ENCODE measurements around the gene GSTA5. TPM values are rescaled to one million over a fixed set of nuclear protein-coding genes. Genes with fewer than 3 reads are reported as not detected.
A peak's percentile ranks its signal among the peaks of the same experiment; 100 is the strongest.
"Not testable (repeated sequence)": the region's sequence is repeated elsewhere in the genome, so short reads cannot be mapped to it uniquely, and the experiment has no call there.

GSTA5 gene
- total RNA-seq, 1 donor from 2014 or later: not detected

DNA sequence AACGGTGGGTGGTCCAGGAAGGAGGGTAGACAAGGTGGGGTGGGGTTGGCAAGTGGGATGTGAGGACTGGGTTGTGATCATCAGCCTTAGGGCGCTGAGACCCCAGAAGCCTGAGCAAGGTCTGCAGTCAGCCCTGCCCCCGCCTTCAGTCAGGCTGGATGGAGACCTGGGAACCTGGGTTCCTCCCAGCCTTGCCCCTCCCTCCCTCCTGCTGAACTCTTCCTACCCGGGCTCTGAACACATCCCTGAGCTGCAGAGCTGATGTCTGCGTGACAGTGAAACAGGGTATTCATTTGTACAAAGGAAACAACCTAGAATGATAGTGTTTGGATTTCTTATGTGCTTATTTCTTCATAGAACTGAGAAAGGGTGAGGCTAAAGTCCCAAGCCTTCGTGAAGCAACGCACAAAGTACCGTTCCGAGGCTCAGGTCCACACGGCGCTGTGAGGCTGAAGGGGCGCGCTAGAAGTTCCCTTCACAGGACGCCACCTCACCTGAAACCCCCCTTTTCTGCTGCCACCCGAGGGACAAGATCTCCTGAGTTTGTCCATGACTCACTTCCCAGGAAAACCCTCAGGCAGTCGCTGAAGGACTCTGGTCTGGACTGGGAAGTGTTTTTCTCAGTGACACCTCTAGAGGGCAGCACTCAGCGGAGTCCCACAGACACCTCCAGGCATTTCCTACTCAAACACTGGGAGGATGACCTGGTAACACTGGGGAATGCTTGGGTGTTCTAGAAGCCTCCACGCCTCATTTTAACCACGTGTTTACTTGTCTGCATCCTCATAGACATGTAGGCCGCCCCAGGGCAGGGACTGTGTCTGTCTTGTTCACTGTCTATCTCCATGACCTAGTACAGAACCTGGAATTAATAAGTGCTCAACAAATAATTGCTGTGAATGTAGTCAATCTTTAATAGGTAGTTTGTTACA, 1.2 kb downstream of the GSTA5 start:
- H3K27ac Mint-ChIP-seq: no peak overlapping the region
- TF ChIP-seq, protein P1, sequence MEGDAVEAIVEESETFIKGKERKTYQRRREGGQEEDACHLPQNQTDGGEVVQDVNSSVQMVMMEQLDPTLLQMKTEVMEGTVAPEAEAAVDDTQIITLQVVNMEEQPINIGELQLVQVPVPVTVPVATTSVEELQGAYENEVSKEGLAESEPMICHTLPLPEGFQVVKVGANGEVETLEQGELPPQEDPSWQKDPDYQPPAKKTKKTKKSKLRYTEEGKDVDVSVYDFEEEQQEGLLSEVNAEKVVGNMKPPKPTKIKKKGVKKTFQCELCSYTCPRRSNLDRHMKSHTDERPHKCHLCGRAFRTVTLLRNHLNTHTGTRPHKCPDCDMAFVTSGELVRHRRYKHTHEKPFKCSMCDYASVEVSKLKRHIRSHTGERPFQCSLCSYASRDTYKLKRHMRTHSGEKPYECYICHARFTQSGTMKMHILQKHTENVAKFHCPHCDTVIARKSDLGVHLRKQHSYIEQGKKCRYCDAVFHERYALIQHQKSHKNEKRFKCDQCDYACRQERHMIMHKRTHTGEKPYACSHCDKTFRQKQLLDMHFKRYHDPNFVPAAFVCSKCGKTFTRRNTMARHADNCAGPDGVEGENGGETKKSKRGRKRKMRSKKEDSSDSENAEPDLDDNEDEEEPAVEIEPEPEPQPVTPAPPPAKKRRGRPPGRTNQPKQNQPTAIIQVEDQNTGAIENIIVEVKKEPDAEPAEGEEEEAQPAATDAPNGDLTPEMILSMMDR (conservative IDR thresholded peaks at IDR 0.05): peak; percentile 82
- no peak for DNase-seq (ENCODE audit: extremely low spot score, unreplicated experiment)
- H3K9me3 Mint-ChIP-seq: no peaks in the 10 kb centered on the region
- H3K36me3 Mint-ChIP-seq: no peaks in the 10 kb centered on the region
- peaks cover 7% of the 10 kb centered on the region for H3K27me3 Mint-ChIP-seq
- no peaks in the 10 kb centered on the region for H3K4me1 Mint-ChIP-seq (ENCODE audit: unreplicated experiment)
- H3K4me3 Mint-ChIP-seq: no peak overlapping the region

DNA sequence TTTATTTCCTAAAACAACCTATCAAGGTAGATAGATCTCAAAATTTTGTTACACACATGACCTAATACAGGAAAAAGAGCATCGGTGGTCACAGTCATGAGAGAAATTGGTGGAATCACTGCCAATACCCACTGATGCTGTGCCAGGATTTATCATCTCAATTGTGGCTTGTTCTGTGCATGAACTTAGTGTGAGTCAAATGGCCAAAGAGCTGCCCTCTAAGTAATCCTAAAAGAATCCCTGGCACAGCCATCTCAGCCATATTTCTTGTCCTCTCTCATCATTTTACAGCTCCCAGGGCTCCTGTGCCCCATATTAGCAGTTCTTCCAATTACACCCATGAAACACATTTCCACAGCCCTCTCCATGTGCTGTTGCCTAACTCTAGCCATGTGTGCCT, 6.1 kb downstream of the GSTA5 start:
- no peak for DNase-seq (ENCODE audit: extremely low spot score, unreplicated experiment)
- TF ChIP-seq, protein P1 (conservative IDR thresholded peaks at IDR 0.05): no peak
- Mint-ChIP-seq H3K27me3 (peaks cover 7% of the 10 kb centered on the region), H3K27ac (no peak overlapping the region), H3K9me3 (no peaks in the 10 kb centered on the region), H3K4me3 (no peak overlapping the region), H3K36me3 (no peaks in the 10 kb centered on the region), H3K4me1 (ENCODE audit: unreplicated experiment) (no peaks in the 10 kb centered on the region)

DNA sequence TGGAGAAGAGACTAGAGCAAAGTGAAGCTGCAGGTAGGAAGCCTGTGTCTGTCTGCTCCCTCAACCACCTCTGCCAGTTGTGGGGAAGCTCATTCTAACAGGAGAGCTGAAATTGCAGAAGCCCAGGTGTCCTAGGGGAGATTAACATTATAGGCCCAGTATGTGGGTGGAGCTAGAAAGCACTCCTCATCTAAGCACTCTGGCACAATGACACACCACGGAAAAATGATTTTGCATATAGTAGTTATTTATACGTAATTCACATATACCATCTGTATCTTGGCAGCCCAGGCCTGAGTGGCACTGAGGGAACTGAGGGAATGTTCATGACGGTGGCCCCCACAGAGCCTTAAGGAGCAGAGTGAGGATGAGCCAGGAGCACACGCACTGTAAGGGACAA, 9.7 kb downstream of the GSTA5 start:
- not testable (repeated sequence) for H3K9me3 Mint-ChIP-seq; H3K36me3 Mint-ChIP-seq; H3K27me3 Mint-ChIP-seq; H3K4me3 Mint-ChIP-seq; DNase-seq (ENCODE audit: extremely low spot score, unreplicated experiment); H3K4me1 Mint-ChIP-seq (ENCODE audit: unreplicated experiment); H3K27ac Mint-ChIP-seq

DNA sequence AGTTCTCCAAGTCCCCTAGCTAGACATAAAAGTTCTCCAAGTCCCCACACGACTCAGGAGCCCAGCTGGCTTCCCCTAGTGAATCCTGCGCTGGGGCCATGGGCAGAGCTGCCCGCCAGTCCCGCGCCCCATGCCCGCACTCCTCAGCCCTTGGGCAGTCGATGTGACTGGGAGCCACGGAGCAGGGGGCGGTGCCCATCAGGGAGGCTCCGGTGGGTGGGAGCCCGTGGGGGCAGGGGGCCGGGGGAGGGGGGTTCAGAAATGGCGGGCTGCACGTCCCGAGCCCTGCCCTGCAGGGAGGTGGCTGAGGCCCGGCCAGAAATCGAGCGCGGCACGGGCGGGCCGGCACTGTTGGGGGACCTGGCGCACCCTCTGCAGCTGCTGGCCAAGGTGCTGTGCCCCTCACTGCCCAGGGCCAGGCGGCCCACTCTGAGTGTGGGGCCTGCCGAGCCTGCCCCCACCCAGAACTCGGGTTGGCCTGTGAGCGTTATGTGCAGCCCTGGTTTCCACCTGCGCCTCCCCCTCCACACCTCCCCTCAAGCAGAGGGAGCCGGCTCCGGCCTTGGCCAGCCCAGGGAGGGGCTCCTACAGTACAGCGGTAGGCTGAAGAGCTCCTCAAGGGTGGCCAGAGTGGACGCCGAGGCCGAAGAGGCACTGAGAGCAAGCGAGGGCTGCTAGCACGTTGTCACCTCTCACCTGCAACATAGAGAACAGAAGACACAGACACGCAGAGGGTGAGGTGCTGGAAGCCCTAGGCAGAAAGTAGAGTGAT, 11.4 kb downstream of the GSTA5 start:
- Mint-ChIP-seq H3K36me3 (no peaks in the 10 kb centered on the region), H3K4me3 (no peak overlapping the region), H3K4me1 (ENCODE audit: unreplicated experiment) (no peaks in the 10 kb centered on the region), H3K27ac (no peak overlapping the region), H3K27me3 (no peaks in the 10 kb centered on the region), H3K9me3 (no peaks in the 10 kb centered on the region)
- DNase-seq (ENCODE audit: extremely low spot score, unreplicated experiment): no peak
- TF ChIP-seq, protein P1 (conservative IDR thresholded peaks at IDR 0.05): no peak

DNA sequence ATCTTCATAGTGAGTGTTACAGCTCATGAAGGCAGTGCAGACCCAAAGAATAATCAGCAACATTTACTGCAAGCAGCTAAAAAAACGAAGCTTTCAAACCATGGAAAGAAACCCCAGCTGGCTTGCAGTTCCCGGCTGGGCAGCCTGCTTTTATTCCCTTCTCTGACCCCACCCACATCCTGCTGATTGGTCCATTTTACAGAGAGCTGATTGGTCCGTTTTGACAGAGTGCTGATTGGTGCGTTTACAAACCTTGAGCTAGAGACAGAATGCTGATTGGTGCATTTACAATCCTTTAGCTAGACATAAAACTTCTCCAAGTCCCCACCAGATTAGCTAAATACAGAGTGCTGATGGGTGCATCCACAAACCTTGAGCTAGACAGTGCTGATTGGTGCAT, 12.0 kb downstream of the GSTA5 start:
- DNase-seq (ENCODE audit: extremely low spot score, unreplicated experiment); H3K36me3 Mint-ChIP-seq; H3K4me1 Mint-ChIP-seq (ENCODE audit: unreplicated experiment); H3K27me3 Mint-ChIP-seq; H3K4me3 Mint-ChIP-seq; H3K27ac Mint-ChIP-seq; H3K9me3 Mint-ChIP-seq: not testable (repeated sequence)

DNA sequence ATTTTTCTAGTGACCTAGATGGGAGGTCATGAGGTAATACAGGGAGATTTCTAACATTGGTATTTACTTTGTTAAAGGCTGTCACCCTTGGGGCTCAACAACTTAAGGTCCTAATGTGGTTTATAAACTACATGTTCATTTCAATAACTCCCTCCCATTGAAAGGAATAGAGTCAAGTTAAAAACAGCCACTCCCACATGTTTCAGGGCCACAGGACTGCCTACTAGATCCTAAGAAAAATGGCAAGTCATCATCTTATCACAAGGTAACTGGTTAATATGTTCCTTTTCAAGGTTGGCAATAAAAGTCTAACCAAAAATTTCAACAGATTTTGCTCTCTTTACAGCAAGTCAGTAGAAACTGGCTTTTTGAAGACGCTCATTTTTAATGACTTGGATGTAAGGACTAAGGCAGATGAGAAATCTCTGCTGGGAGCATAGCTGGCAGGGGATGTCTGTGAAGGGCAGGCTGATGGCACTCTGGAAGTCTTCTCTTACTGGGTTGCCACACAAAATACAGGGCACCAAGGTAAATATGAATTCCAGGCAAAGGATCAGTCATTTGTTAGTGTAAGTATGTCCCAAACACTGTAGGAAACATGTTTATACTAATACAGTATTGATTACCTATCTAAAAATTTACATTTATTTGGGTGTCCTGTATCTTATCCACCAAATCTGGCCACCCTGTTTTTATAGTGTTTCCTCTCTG, 13.4 kb downstream of the GSTA5 start:
- DNase-seq (ENCODE audit: extremely low spot score, unreplicated experiment); H3K4me3 Mint-ChIP-seq; H3K36me3 Mint-ChIP-seq; H3K27me3 Mint-ChIP-seq; H3K27ac Mint-ChIP-seq; H3K4me1 Mint-ChIP-seq (ENCODE audit: unreplicated experiment); H3K9me3 Mint-ChIP-seq: not testable (repeated sequence)

Measured in type B pancreatic cell (in vitro differentiated cells).